IPS-20b (cell line): ENCODE data around the gene ADSS2.
"Not testable (repeated sequence)": the region's sequence is repeated elsewhere in the genome, so short reads cannot be mapped to it uniquely, and the experiment has no call there.

Experiments used
- H3K27ac ChIP-seq: one replicate; pipeline ENCODE4 v1.5.1; 2013; ENCODE audit warnings: low read length
- H3K27me3 ChIP-seq: 2 replicates; pipeline ENCODE4 v1.6.1; 2013; ENCODE audit warnings: mild to moderate bottlenecking, low read length, inconsistent platforms; ENCODE audit not compliant: insufficient read depth
- H3K36me3 ChIP-seq: 2 replicates; pipeline ENCODE4 v1.6.1; 2013; ENCODE audit warnings: low read depth, mild to moderate bottlenecking, inconsistent platforms, low read length, moderate library complexity; ENCODE audit not compliant: insufficient read depth
- H3K4me1 ChIP-seq: 2 replicates; pipeline ENCODE4 v1.6.1; 2013; ENCODE audit warnings: mild to moderate bottlenecking, control low read depth, inconsistent platforms, low read length, moderate library complexity; ENCODE audit not compliant: insufficient read depth
- H3K4me3 ChIP-seq: 2 replicates; pipeline ENCODE4 v1.5.1; 2013; ENCODE audit warnings: mild to moderate bottlenecking, low read length, inconsistent platforms
- H3K9ac ChIP-seq: 2 replicates; pipeline ENCODE4 v1.6.1; 2013; ENCODE audit warnings: low read depth, mild to moderate bottlenecking, inconsistent platforms, low read length, moderate library complexity
- H3K9me3 ChIP-seq: 2 replicates; pipeline ENCODE4 v1.6.1; 2013; ENCODE audit warnings: mild to moderate bottlenecking, low read depth, low read length, inconsistent platforms; ENCODE audit not compliant: insufficient read depth

The ADSS2 gene

DNA sequence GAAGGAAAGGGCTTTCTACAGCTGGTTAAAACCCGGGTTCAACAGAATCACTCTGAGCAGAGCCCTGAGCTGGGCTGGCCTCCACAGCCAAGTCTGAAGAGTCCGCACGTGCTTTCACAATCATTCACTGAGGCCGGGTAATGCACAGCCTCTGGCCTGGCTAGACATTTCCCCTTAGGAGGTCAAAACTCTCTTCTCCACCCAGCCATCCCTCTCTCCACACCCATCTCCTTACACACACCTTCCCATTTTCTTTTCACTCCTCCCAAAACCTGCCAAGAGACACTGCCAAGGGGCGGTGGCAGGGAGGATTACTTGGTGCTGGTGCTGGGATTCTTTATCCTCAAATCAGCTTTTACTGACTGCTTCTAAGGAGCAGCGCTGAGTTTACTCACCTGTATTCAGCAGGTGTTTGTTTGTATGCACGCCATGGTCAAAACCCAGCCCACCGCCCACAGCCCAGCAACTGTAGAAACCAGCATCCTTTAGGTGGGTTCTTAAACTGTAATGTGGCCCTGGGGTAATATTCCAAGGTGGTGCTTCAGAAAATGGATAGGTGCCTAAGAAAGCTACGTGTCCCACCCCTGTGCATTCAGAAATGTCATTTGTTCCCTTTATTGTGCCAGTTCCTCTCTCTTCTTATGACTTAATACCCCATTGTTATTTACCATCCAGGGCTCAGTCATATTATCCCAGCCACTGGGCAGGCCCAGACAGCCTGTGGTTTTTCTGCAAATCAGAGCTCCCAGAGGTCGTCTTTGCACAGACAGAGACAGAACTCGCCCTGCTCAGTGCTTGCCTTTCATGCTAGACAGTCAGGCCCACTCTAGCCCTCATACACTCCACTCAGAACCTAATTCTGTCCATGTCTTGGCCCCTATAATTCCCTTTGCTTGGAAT, 80.2 kb downstream of the ADSS2 start:
- H3K27me3 ChIP-seq = no peaks in the 10 kb centered on the region
- no peaks in the 10 kb centered on the region for H3K9me3 ChIP-seq
- no peak overlapping the region for H3K4me3 ChIP-seq

DNA sequence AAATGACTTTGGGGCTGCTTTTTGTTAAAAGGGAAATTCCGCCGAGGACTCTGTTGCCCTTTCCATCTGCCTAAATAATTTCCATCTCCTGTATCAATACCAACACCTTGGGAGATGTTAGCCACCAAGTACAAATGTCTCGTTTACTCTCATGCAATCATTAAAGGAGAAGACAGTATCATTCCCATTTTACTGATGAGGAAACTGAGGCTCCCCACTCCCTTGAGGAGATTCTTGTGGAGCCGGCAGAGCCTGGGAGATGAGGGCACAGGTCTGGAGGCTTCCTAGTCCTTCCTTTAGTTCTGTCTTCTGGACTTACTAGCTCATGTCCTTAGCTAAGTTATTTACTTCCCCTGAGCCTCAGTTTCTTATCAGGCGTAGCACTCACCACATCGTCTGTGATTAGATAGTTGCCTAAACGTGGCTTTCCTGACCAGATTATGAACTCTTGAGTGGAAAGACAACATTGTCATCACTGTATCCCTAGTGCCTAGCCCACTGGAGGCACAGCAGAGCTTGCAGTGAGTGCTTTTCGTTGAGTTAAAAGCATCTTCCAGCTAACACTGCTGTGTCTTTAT, 81.6 kb downstream of the ADSS2 start:
- Histone ChIP-seq H3K27ac (no peak overlapping the region), H3K9me3 (no peaks in the 10 kb centered on the region), H3K36me3 (no peaks in the 10 kb centered on the region), H3K4me3 (no peak overlapping the region), H3K9ac (no peak overlapping the region), H3K4me1 (peaks cover 10% of the 10 kb centered on the region; the same call in 1 of the 2 replicates), H3K27me3 (no peaks in the 10 kb centered on the region)

More for the DNA sequence above, 80.2 kb downstream of the ADSS2 start:
- peaks cover 10% of the 10 kb centered on the region; the same call in 1 of the 2 replicates for H3K4me1 ChIP-seq
- H3K27ac ChIP-seq = no peak overlapping the region
- no peak overlapping the region for H3K9ac ChIP-seq
- H3K36me3 ChIP-seq = no peaks in the 10 kb centered on the region

DNA sequence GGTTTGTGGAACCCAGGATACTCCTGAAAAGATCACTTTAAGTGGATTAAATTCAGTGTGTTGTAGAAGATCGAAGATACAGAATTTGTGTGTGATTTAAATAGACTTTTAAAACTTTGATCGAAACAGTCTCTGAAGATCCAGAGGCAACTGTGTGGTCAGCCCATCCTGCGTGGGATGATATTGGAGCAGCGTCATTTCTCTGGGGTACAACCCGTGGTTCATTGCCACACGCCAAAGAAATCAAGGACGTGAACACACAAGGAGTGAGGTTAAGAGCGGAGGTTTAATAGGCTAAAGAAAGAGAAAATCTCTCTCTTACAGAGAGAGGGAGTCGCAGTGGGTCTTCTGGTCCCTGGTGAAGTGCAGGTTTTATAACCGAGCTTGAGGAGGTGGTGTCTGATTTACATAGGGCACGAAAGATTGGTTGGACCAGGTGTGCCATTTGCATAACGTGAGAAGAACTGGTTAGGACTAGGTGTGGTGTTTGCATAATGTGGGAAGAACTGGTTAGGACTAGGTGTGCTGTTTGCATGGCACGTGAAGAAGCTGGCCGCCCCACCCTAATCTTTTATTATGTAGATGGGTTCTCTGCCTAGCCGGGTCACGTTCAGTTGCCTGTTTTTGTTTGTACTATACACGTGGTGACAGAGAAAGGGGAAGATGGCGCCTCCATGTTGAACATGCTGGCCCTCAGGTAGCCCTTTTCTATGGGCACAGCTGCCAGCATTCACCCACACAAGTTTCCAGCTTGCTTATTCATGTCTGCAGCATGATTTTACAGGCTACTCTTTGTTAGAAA, 82.3 kb downstream of the ADSS2 start:
- Histone ChIP-seq H3K36me3 (no peaks in the 10 kb centered on the region), H3K27me3 (no peaks in the 10 kb centered on the region), H3K27ac (no peak overlapping the region), H3K4me1 (peaks cover 10% of the 10 kb centered on the region; the same call in 1 of the 2 replicates), H3K9me3 (peaks cover 6% of the 10 kb centered on the region; the same call in 1 of the 2 replicates), H3K9ac (no peak overlapping the region), H3K4me3 (no peak overlapping the region)

DNA sequence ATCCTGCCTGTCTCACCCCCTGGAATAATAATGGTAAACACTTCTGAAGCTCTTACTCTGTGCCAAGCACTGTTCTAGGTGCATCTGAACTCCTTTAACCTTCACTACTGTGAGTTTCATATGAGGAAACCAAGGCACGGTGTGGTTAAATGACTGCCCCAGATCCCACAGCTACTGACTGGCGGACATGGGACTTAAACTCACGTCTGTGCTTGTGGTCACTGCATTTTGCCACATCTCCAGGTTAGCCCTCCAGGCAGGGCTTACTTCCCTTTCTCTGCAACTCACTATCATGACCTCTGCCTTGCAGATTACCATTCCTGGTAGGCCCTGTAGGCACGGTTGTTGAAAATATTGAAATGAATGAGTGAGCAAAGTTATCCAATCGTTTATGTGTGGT, 83.4 kb downstream of the ADSS2 start:
- no peak overlapping the region for H3K9ac ChIP-seq

DNA sequence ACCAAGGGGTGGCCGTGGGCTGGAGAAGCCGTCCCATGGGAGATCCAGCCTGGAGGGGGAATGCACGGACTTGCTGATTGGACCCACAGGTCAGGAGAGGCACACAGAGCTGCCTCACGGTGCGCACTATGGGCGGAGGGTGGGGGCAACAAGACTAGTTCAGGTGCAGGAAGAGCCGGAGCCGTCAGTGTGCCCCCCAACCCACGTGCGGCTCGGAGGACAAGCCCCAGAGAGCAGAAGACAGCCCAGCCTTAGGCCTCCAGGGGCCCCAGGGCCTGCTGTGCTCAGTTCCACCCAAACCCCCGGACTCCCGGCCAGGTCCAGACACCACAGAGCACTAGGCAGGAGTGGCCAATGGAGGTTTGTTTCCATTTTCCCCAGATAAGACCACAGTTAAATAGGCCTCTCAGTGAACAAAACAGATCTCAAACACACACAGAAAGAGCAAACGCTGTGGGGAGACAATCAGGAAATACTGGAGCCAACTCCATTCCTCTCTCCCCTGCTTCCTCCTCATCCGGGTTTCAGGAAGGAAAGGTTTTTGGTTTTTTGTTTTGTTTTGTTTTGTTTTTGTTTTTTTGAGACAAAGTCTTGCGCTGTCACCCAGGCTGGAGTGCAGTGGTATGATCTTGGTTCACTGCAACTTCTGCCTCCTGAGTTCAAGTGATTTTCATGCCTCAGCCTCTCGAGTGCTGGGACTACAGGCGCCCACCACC, 84.2 kb downstream of the ADSS2 start:
- Histone ChIP-seq H3K9me3 (peaks cover 7% of the 10 kb centered on the region; the same call in 1 of the 2 replicates), H3K27ac (no peak overlapping the region), H3K36me3 (no peaks in the 10 kb centered on the region), H3K4me3 (no peak overlapping the region), H3K9ac (no peak overlapping the region), H3K4me1 (peaks cover 11% of the 10 kb centered on the region; the same call in 1 of the 2 replicates), H3K27me3 (no peaks in the 10 kb centered on the region)

More for the DNA sequence above, 83.4 kb downstream of the ADSS2 start:
- H3K4me1 ChIP-seq = peaks cover 10% of the 10 kb centered on the region; the same call in 1 of the 2 replicates
- H3K27ac ChIP-seq = no peak overlapping the region
- H3K36me3 ChIP-seq = no peaks in the 10 kb centered on the region
- peaks cover 7% of the 10 kb centered on the region; the same call in 1 of the 2 replicates for H3K9me3 ChIP-seq
- H3K27me3 ChIP-seq = no peaks in the 10 kb centered on the region
- H3K4me3 ChIP-seq = no peak overlapping the region

DNA sequence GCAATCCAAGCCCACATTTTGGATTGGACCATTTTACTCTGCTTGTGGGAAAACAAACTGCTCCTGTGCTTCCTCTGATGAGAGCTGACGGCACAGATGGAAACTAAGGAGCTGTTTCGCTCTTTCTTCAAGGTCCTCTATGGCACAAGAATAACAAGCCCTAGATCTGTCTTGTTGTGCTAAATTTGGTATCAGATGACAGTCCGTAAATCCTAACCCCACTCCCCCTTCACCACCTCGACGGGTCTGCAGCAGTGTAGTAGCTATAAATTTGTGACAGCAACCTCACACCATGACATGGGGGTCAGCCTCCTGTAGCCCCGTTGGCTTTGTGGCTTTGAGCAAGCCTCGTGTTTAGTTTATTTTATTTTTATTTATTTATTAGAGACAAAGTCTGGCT, 85.9 kb downstream of the ADSS2 start:
- no peaks in the 10 kb centered on the region for H3K36me3 ChIP-seq
- no peak overlapping the region for H3K4me3 ChIP-seq
- no peaks in the 10 kb centered on the region for H3K27me3 ChIP-seq
- peaks cover 7% of the 10 kb centered on the region; the same call in 1 of the 2 replicates for H3K9me3 ChIP-seq
- H3K9ac ChIP-seq = no peak overlapping the region
- H3K4me1 ChIP-seq = peaks cover 13% of the 10 kb centered on the region; the same call in 1 of the 2 replicates
- H3K27ac ChIP-seq = no peak overlapping the region

DNA sequence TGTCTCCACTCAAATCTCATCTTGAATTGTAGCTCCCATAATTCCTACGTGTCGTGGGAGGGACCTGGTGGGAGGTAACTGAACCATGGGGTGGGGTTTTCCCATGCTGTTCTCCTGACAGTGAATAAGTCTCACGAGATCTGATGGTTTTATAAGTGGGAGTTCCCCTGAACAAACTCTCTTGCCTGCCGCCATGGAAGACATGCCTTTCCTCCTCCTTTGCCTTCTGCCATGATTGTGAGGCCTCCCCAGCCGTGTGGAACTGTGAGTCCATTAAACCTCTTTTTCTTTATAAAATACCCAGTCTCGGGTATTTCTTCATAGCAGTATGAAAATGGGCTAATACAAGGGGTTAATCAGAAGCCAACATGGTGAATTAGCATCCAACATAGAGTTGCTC, 86.4 kb downstream of the ADSS2 start:
- not testable (repeated sequence) for H3K36me3 ChIP-seq, H3K9me3 ChIP-seq, H3K27ac ChIP-seq, H3K4me3 ChIP-seq, H3K27me3 ChIP-seq, H3K9ac ChIP-seq
- H3K4me1 ChIP-seq = peaks cover 14% of the 10 kb centered on the region; the same call in 1 of the 2 replicates

DNA sequence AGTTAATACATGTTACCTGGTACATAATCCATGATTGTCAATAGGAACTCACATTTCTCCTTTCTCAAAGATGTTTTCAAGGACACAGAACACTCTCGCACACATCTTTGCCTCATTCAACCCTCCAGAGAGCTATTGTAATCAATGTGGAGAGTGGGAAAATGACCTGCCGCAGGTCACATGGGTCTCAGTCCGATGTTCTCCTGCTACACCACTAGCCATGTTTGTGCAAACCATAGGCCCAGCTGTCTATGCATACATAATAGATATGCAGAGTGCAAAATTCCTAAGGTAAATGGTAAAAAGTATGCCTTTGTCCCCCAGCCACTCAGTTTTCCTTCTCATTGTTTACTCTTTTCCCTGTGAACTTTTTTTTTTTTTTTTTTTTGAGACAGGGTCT, 89.2 kb downstream of the ADSS2 start:
- Histone ChIP-seq H3K9ac (peak overlapping the region; percentile 30; the same call in 1 of the 2 replicates), H3K36me3 (no peaks in the 10 kb centered on the region), H3K4me3 (peak overlapping the region; percentile 42; the same call in 1 of the 2 replicates), H3K27ac (no peak overlapping the region), H3K9me3 (peaks cover 7% of the 10 kb centered on the region; the same call in 1 of the 2 replicates), H3K4me1 (peaks cover 9% of the 10 kb centered on the region; the same call in 1 of the 2 replicates), H3K27me3 (no peaks in the 10 kb centered on the region)

DNA sequence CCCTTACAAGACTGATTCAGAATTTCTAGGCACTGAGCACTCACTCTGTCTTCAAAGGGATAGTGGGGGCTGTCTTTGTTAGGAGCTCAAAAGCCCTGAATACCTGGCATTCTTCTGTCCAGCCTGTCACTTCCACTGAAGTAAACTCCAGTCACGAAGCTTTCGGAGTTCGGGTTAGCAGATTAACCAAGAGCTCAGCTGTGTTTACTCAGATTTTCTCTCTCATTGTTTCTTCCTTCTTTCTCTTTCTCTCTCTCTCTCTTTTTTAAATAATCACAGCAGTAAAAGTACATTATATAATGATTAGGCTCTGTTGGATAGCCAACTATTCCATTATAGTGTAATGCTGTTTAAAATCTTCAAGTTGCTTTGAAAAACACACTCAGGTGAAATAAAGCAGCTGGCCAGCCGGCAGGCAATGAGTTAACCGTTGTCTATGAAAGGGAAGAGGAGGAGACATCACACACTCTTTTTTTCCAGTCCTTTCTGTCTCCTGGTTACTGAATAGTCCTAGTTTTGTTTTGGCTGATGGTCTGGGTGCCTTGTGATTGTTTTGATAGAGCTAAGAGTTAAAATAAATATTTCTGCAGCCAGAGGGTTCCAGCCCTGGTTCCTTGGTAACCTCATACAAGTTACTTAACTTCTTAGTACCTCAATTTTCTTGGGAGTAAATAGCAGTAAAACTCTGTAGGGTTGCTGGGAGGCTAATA, 89.8 kb downstream of the ADSS2 start:
- Histone ChIP-seq H3K9me3 (peaks cover 7% of the 10 kb centered on the region; the same call in 1 of the 2 replicates), H3K27ac (no peak overlapping the region), H3K4me3 (peak overlapping the region; percentile 42; the same call in 1 of the 2 replicates), H3K36me3 (no peaks in the 10 kb centered on the region), H3K9ac (peak overlapping the region; percentile 30), H3K4me1 (peaks cover 9% of the 10 kb centered on the region; the same call in 1 of the 2 replicates), H3K27me3 (no peaks in the 10 kb centered on the region)
